ENCODE measurements around the gene SS18L1.
A peak's percentile ranks its signal among the peaks of the same experiment; 100 is the strongest.
"Not testable (repeated sequence)": the region's sequence is repeated elsewhere in the genome, so short reads cannot be mapped to it uniquely, and the experiment has no call there.

SS18L1 gene, protein sequence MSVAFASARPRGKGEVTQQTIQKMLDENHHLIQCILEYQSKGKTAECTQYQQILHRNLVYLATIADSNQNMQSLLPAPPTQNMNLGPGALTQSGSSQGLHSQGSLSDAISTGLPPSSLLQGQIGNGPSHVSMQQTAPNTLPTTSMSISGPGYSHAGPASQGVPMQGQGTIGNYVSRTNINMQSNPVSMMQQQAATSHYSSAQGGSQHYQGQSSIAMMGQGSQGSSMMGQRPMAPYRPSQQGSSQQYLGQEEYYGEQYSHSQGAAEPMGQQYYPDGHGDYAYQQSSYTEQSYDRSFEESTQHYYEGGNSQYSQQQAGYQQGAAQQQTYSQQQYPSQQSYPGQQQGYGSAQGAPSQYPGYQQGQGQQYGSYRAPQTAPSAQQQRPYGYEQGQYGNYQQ

GRCh38 chr20:62143081-62143956 lies at the start of gene SS18L1, which contains the start of gene PSMA7:
TSS of gene SS18L1 (plus strand) at chr20:62143769. CDS start at chr20:62143821, 52 bp downstream.
TSS of gene PSMA7 (minus strand) at chr20:62143394. CDS start at chr20:62143303, 91 bp downstream.
- DNase-seq, result peak; percentile 29

DNA sequence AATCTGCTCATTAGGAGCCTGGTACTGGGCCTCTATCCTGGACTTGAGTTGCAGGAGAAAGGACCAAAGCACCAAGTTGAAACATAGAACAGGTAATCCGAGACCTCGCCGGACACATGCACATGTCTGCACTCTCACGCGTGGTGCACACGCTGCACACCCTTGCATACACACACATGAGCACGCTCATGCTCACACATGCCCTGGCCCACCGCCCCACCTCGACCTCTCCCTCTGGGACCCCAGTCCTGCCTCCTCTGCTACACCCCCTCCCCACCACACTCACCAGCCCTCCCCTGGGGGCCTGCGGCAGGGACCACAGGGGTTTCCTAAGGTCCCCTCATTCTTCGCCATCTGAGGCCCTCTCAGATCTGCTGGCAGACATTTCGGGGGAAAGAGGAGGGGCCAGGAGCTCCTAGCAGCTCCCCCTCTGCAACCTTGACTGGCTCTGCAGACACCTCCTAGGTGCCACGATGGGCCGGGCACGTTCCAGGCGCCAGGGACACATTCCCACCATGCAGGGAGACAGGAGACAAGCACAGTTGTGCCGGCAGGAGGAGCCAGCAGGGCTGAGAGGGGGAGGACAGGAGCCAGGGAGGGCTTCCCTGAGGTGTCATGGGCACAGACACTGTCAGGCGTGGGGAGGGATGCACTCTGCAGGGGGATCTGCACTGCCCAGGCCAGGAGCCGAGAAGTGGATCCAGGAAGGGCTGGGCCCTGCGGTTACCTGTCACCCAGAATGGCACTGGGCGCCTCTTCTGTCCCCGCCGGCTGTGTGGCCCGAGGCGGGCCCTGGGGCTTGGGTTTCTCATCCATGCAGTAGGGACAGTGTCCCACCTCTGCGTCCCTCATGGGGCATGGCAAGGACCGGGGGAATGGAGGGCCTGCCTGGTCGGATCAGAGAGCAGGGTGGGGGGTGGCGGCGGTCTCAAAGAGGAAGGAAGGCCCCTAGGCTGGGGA lies 46.9 kb upstream of the SS18L1 start:
- DNase-seq, result no peak

- DNase-seq, result no peak
These were observed 45.6 kb upstream of the SS18L1 start for GRCh38 chr20:62097881-62098407.

- no peak for DNase-seq
These were observed 42.5 kb upstream of the SS18L1 start for GRCh38 chr20:62101078-62101477.

GRCh38 chr20:62103508-62104233 lies 39.9 kb upstream of the SS18L1 start:
- no peak for DNase-seq

DNA sequence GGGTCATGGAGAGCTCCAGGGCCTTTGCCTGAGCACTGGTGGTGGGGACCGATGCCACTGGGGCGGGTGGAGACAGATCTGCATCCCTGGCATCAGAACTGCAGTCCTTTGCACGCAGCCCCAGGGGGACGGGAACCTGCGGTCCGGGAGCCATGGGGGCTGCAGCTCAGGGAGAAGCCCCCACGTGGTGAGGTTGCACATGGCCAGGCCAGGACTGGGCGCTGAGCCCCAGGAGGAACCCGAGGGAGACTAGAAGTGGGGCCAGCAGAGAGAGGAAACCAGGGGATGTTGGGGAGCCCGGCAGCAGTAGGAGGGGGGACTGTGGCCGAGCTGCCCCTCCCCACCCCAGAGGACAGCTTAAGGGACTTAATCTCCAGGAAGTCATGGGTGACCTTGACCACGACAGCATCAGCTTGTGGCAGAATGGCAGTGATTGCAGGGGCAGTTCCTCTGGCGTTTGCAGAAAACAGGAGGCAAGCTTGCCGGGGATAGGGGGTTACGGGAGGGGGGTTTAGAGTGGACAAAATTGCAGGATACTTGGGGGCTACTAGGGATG lies 39.3 kb upstream of the SS18L1 start:
- DNase-seq, result no peak

GRCh38 chr20:62104791-62105345 lies 38.7 kb upstream of the SS18L1 start:
- no peak for DNase-seq

DNA sequence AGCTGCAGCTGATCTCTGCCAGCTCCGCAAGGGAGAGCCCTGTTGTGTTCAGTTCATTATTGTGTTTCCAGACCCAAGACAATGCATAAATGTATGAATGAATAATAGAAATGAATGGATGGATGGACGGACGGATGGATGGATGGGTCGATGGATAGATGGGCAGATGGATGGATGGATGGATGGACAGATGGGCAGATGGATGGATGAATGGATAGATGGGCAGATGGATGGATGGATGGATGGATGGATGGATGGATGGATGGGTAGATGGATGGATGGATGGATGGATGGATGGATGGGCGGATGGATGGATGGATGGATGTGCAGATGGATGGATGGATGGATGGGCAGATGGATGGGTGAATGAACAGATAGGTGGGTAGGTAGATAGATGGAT lies 38.0 kb upstream of the SS18L1 start:
- no peak for DNase-seq

- no peak for DNase-seq
These were observed 32.4 kb upstream of the SS18L1 start for GRCh38 chr20:62111148-62111547.

DNA sequence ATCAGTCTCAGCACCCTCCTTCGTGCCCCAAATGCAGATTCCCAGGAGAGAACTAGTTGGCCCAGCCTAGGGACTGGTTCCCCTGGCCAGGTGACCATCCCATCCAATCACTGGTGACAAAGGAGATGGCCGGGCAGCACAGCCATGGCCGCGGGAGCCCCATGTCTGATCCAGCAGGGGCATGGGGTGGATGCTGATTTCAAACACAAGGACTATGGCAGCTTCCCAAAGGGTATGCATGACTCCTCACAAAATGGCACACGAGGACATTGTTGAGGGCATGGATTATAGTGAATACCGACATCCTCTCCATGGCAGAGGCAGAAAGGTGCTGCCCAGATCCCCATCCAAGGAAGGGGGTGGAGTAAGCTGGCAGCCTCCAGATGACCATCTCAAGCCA lies 31.2 kb upstream of the SS18L1 start:
- no peak for DNase-seq

- no peak for DNase-seq
These were observed 28.7 kb upstream of the SS18L1 start for GRCh38 chr20:62114894-62115293.

- not testable (repeated sequence) for DNase-seq
These were observed 27.7 kb upstream of the SS18L1 start for GRCh38 chr20:62115800-62116407.

DNA sequence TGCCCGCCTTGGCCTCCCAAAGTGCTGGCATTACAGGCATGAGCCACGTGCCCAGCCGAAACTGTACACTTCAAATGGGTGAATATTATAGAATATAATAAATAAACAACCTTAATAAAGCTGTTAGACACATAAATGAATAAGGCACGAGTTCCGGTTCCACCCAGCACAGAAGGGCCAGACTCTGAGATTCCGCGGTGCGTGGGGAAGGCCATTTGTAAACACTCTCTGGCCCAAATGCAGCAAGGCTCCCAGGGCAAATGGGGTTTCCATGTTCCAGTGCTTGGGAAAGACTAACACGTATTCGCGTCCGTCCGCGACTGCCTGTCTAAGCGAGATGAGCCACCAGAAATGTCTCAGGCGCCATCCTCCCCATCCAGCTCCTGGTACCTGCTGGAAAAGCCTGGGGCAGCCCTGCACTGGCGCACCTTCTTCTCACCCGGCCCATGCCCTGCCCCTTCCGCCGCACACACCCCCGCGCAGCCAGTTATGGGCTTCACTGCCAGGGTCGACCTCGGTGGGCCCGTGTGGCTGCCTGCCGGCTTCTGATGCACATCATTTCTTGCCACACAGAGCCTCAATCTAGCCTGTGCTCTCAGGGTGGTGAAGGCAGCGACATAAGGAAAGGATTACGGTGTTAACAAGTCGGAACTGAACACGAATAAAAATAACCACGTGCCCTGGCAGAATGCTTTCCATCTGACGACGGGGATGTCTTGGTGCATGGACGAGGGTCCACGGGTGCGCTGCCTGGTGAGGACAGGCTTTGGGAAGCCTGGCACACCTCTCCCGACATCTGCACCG lies 26.8 kb upstream of the SS18L1 start:
- no peak for DNase-seq

- no peak for DNase-seq
These were observed 26.3 kb upstream of the SS18L1 start for GRCh38 chr20:62117362-62117646.

DNA sequence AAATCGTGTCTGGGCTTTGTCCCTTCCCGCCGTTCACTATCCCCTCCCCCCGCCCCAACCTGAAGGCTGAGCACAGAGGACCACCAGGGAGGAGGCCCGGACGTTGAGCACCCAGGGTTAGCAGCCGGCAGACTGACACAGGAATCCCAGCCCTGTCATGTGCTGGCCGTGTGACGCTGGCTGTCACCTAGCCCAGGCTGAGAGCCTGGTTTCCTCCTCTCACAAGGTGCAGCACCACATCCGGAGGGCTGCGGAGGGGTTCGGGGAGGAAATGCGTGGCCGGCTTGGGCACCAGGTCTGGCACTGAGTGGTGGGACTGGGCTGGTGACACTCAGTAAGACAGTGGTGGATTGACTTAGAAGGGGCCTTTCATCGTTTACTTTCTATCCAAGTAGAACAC lies 25.9 kb upstream of the SS18L1 start:
- DNase-seq, result no peak

- no peak for DNase-seq
These were observed 25.2 kb upstream of the SS18L1 start for GRCh38 chr20:62118113-62119043.

DNA sequence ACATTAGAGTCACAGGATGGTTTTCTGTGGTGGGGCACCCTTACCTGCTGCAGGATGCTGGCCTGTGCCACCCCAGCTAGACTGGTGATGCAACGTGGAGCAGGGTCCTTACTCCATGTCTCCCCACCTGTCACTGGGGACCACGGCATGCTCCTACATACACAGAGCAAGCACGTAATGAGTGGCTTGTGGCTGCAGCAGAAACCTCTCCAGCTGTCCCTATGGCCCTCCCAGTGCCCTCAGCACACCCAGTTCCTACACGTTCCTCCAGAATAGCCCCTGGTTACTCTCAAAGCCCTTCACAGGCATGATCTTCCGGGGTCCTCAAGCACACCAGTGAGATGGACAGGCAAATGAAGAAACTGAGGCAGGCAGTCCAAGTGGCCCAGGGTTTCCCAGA lies 24.5 kb upstream of the SS18L1 start:
- no peak for DNase-seq

DNA sequence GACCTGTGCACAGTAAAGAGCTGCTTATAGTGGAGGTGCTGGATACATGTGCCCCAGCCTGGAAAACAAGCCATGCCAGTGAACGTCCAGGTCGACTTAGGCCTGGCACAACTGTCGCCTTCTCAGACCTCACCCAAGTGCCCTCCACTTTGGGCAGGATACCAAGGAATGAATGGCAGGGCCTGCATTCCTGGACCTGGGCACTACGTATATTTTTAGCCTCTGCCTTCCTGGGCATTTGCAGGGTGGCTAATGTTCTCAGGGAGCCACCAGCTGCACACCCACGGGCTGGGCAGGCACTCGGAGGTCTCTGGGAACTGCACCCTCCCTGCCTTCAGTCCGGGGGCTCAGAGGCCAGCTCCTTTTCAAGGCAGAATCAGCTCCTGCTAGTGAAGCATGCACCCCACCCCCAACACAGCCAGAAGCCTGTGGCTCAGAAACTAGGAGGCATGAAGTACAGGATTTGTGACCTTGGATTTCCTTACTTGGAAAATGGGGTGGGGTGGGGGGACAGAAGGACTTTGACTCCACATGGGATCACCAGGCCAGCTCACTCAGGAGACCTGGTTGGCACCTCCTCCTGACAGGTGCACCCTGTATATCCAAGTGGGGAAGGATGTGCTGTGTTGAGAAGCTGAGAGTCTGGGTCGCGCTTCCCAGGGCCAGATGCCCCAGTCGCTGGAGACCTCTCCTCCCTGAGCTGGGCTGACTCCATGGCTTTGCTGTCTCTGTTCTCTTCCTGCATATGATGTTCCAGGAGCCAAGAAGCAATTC lies 23.8 kb upstream of the SS18L1 start:
- no peak for DNase-seq

All from NCI-H1694 treated with DMSO at 0.1 percent for 48 hours (cell line).